ENCODE measurements around the gene PRPH.

The PRPH gene

DNA sequence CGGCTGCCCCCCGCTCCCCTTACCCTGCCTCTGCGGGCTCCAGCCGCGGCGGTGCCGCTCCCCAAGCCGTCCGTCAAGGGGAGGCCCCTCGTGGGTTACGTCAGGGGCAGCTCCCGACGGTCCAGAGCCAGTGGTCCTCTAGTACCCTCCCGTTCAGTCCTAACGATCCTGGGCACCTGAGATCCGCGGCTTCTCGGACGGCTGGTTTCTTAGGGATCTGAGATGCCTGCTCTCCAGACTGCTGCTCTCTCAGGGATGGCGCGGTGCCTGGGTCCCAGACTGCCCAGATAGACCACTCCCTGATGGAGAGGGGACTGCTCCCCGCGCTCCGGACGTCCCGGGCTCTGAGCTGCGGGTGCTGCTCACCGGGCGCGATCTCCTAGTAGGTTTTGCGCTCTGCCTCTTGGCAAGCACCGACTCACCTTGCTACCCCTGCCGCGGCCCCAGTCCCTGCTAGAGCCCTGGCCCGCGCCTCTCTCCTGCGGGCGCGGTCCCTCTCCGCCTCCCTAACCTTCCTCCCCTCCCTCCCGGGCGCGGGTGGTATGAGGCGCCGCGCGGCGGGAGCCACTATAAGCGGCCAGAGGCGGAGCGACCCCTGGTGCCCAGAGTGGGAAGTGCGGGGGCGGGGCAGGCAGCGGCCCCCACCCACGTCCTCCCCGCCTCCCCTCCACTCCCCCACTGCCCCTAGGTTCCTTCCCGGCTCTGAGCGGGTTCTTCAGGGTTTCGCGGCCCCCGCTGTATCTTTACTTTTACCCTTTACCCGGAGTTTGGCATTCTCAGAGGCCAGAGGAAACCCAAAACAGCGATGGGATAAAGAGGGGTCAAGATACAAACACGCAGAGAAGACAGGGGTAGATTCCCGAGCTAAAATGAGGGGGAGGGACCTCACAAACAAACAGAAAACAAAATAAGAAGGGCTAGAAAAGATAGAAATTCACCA is 42.0 kb downstream of the PRPH start, which contains the start of gene C1QL4:
C1QL4 (minus strand) TSS at position 544 of the 940 bp plus-strand sequence. CDS start 711 bp downstream, outside the sequence.
- H3K4me1 Mint-ChIP-seq = peaks cover 14% of the 10 kb centered on the region
- H3K36me3 Mint-ChIP-seq = no peaks in the 10 kb centered on the region
- H3K9me3 Mint-ChIP-seq = no peaks in the 10 kb centered on the region
- DNase-seq (ENCODE audit: low spot score in 2 of 2) = peak; percentile 93 to 99
- H3K27me3 Mint-ChIP-seq = peaks cover 28% of the 10 kb centered on the region
- H3K27ac Mint-ChIP-seq = peak within 1 kb of the TSS; percentile 9
- peak within 1 kb of the TSS; percentile 40 for H3K4me3 Mint-ChIP-seq
- peak; percentile 86 for ATAC-seq (ENCODE audit: low read depth)

GRCh38 chr12:49338830-49339463 is 44.0 kb downstream of the PRPH start:
- no peak for DNase-seq (ENCODE audit: low spot score in 2 of 2)
- H3K27me3 Mint-ChIP-seq = peaks cover 27% of the 10 kb centered on the region
- H3K27ac Mint-ChIP-seq = no peak overlapping the region
- no peak for ATAC-seq (ENCODE audit: low read depth)
- no peak overlapping the region for H3K4me3 Mint-ChIP-seq
- H3K36me3 Mint-ChIP-seq = no peaks in the 10 kb centered on the region
- peaks cover 18% of the 10 kb centered on the region for H3K4me1 Mint-ChIP-seq
- H3K9me3 Mint-ChIP-seq = no peaks in the 10 kb centered on the region

DNA sequence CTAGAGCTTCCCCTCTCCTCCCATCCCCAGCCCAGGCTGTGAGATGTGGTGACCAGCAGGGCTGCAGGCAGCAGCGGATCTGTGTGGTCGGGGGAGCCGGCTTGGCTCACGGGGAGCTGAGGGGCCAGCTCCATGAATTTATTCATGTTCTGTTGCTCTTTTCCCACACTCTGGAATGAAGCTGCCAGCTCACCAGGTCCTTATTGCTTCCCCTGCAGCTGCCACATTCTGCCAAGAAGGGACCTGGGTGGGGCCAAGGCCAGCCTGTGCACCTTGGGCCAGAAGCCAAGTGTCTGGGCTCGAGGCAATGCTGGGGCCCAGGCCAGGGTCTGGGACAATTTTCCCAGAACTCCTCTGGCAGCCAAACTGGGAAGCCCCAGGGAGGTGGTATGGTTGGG is 44.5 kb downstream of the PRPH start:
- ATAC-seq (ENCODE audit: low read depth) (no peak), DNase-seq (ENCODE audit: low spot score in 2 of 2) (no peak)
- H3K36me3 Mint-ChIP-seq = no peaks in the 10 kb centered on the region
- no peak overlapping the region for H3K27ac Mint-ChIP-seq
- no peak overlapping the region for H3K4me3 Mint-ChIP-seq
- H3K27me3 Mint-ChIP-seq = peaks cover 26% of the 10 kb centered on the region
- no peaks in the 10 kb centered on the region for H3K9me3 Mint-ChIP-seq
- H3K4me1 Mint-ChIP-seq = peaks cover 21% of the 10 kb centered on the region

DNA sequence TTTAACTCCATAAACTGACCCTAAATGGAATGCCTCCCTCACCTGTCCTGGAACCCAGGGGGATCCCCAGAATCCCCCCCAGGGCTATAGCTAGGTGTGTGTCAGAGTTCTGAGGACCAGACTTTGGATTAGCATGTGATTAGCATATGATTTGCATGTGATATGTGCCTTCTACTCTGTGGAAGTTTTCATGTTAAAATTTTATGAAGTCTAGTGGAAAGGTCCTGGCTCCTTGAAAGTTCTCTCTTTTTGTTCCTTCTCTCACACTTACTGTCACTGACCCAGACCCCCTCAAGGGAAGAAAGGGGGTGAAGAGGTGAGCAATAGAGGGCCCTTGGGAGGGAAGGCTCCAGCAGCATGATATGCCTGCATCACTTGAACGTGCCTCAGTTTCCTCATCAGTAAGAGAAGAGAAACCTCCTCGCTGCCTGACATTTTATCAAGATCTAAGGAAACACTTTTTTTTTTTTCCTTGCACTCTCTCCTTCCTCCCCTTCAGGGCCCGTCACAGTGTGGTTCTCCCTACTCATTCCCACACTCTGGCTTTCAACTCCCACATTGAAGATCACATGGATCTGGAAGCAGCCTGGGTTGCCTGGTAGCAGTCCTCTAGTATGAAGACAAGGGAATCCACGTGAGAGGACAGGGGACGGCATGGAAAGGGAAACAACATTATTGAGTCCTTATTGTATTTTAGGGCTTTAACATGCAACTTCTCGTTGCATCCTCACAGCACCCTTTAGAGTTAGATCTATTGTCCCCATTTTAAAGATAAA is 45.3 kb downstream of the PRPH start:
- ATAC-seq (ENCODE audit: low read depth) (no peak), DNase-seq (ENCODE audit: low spot score in 2 of 2) (no peak)
- peaks cover 20% of the 10 kb centered on the region for H3K27me3 Mint-ChIP-seq
- H3K4me1 Mint-ChIP-seq = peaks cover 21% of the 10 kb centered on the region
- no peaks in the 10 kb centered on the region for H3K9me3 Mint-ChIP-seq
- no peak overlapping the region for H3K4me3 Mint-ChIP-seq
- H3K27ac Mint-ChIP-seq = no peak overlapping the region
- no peaks in the 10 kb centered on the region for H3K36me3 Mint-ChIP-seq

DNA sequence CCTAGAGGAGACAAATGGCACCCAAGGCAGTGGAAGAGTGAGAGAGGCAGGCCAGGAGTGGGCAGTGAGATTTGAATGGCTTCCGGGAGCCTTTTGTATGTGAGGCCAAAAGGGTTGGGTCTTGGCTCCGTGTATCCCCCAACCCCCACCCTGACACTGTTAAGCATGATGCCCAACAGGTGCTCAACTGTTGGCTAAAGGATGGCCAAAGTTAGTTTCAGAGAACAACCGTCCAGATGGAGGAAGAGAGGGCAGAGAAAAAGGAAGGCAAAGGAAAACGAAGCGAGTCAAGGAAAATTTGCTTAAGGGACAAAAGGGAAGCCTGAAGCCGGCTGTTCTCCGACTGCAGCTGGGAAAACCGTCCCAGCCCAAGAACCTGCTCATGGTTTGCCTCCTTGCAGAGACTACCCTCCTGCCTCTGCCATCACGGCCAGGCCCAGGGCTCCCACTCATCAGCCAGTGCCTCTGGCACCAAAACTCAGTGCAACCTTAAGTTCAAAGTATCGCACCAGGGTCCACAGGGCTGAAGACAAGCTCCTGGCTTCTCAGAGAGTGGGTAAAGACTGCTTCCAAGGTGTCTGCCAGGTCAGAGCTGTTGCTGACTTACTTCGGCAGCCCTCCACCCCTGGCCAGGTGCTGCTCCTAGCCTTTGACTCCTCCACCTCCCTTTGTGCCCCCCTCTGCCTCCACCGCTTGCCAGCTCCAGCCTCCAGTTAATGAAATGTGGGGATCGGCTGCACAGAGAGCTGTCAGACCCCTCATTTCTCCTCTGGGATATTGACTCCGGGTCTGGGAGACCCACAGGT is 46.2 kb downstream of the PRPH start:
- Mint-ChIP-seq H3K4me3 (no peak overlapping the region), H3K4me1 (peaks cover 29% of the 10 kb centered on the region), H3K36me3 (no peaks in the 10 kb centered on the region), H3K27me3 (peaks cover 16% of the 10 kb centered on the region), H3K27ac (no peak overlapping the region), H3K9me3 (no peaks in the 10 kb centered on the region)
- ATAC-seq (ENCODE audit: low read depth) (no peak), DNase-seq (ENCODE audit: low spot score in 2 of 2) (no peak)

GRCh38 chr12:49341777-49342065 is 46.8 kb downstream of the PRPH start:
- peaks cover 35% of the 10 kb centered on the region for H3K4me1 Mint-ChIP-seq
- H3K36me3 Mint-ChIP-seq = no peaks in the 10 kb centered on the region
- no peaks in the 10 kb centered on the region for H3K9me3 Mint-ChIP-seq
- no peak for ATAC-seq (ENCODE audit: low read depth)
- no peak overlapping the region for H3K27ac Mint-ChIP-seq
- no peak overlapping the region for H3K4me3 Mint-ChIP-seq
- no peak for DNase-seq (ENCODE audit: low spot score in 2 of 2)
- peaks cover 21% of the 10 kb centered on the region for H3K27me3 Mint-ChIP-seq

DNA sequence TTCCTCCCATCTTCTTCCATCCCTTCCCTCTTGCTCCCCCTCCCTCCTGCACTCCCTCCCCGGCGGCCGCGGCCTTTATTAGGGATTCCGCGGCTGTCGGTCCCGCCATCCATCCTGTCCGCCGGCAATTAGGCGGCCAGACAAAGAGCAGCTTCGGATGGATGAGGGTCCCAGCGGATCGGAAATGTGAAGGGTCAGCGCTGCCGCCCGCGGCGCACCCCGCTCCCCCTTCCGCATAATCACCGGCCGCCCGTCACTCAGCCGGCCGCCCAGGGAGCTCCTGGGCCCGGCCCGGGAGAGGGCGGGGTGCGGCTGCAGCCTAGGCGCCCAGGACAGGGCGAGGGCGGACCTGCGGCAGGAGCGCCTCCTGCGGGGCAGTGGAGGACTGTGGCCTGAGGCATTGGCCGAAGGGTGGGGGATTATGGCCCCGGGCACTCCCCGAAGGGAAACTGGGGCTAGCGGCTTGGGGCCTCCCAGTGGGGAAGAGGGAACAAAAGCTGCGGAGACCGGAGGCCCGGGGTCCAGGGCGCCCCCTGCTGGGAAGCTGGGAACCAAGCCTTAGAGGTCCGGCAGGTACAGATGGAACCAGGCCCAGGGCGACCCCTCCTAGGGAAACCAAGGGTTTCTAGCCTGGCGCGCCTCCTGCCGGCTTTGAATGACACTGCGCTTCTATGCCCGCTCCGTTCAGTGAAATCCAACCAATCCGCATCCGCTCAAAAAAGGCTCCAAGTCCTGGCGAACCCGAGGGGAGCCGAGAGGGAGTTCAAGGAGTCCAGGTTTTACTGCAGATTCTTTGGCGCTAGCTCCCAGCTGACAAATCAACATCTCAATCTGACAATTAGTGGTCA is 47.3 kb downstream of the PRPH start:
- peaks cover 37% of the 10 kb centered on the region for H3K4me1 Mint-ChIP-seq
- H3K27me3 Mint-ChIP-seq = peaks cover 21% of the 10 kb centered on the region
- no peaks in the 10 kb centered on the region for H3K36me3 Mint-ChIP-seq
- no peak overlapping the region for H3K27ac Mint-ChIP-seq
- no peaks in the 10 kb centered on the region for H3K9me3 Mint-ChIP-seq
- peak; percentile 68 to 71 for DNase-seq (ENCODE audit: low spot score in 2 of 2)
- peak overlapping the region; percentile 70 for H3K4me3 Mint-ChIP-seq
- ATAC-seq (ENCODE audit: low read depth) = peak; percentile 63

DNA sequence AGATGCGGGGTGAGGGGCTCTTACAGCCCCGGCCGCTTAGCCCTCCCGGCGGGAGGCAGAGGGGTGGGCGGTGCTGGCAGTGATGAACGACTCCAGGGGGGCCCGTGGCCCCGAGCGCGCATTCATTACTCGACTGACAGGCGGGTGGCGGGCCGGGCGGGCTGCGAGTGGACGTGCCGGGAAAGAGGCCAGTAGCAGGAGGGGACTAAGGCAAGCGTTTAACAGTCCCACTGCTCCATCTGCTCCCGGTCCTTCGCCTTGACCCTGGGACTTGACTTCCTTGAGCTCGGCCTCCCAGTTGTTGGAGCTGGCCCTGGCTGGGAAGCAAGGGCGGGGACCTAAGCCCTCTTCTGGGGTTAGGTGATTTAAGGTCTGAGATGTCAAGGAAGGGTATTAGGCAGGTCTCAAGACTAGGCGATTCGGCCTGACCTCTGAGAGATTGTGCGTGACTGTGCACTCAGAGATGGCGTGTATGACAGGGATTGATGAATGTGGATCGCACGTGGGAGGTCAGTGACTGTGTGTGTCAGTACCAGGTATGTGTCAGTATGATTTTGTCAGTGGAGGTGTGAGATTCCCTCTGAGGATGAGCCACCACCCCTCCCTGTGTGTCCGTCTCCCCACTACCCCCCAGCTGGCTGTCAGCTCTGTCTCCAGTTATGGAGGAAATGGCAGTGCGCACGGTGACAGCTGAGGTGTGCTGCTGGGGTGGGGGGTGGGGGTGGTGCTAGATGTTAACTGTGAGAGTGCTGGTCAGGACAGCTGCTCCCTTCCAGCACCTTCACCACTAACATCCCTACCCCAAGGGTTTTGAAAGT is 48.2 kb downstream of the PRPH start:
- peaks cover 15% of the 10 kb centered on the region for H3K27me3 Mint-ChIP-seq
- H3K4me3 Mint-ChIP-seq = peak overlapping the region; percentile 70
- ATAC-seq (ENCODE audit: low read depth) = no peak
- no peak overlapping the region for H3K27ac Mint-ChIP-seq
- peak in 1 of 2 donors; percentile 35 for DNase-seq (ENCODE audit: low spot score in 2 of 2)
- no peaks in the 10 kb centered on the region for H3K36me3 Mint-ChIP-seq
- H3K9me3 Mint-ChIP-seq = no peaks in the 10 kb centered on the region
- peaks cover 33% of the 10 kb centered on the region for H3K4me1 Mint-ChIP-seq

DNA sequence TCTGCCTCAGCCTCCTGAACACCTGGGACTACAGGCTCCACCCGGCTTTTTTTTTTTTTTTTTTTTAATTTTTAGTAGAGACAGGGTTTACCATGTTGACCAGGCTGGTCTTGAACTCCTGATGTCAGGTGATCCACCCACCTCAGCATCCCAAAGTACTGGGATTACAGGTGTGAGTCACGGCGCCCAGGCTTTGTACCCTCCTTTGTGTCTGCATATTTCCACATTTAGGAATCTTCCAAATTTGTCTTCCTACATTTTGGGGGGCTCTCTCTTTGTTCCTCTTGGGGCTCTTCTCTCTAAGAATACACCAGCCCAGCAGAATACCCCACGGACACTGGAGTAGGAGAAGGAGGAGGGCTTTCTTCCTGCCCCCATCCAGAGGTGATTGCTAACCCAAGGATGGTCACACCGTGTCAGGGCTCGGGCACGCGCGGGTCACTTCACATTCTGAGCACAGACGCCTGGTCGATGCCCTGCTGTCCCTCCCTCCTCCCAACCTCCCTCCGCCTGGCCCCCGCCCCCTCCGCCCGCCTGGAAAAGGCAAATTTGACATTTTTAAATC is 49.6 kb downstream of the PRPH start:
- Mint-ChIP-seq H3K27me3 (peaks cover 18% of the 10 kb centered on the region), H3K4me1 (peaks cover 33% of the 10 kb centered on the region), H3K9me3 (no peaks in the 10 kb centered on the region), H3K4me3 (peak overlapping the region; percentile 5), H3K27ac (no peak overlapping the region), H3K36me3 (no peaks in the 10 kb centered on the region)
- DNase-seq (ENCODE audit: low spot score in 2 of 2) = no peak
- ATAC-seq (ENCODE audit: low read depth) = no peak

- peak; percentile 47 for ATAC-seq (ENCODE audit: low read depth)
- H3K27ac Mint-ChIP-seq = no peak overlapping the region
- H3K27me3 Mint-ChIP-seq = peaks cover 18% of the 10 kb centered on the region
Observed at GRCh38 chr12:49345051-49345824, 50.3 kb downstream of the PRPH start.

DNA sequence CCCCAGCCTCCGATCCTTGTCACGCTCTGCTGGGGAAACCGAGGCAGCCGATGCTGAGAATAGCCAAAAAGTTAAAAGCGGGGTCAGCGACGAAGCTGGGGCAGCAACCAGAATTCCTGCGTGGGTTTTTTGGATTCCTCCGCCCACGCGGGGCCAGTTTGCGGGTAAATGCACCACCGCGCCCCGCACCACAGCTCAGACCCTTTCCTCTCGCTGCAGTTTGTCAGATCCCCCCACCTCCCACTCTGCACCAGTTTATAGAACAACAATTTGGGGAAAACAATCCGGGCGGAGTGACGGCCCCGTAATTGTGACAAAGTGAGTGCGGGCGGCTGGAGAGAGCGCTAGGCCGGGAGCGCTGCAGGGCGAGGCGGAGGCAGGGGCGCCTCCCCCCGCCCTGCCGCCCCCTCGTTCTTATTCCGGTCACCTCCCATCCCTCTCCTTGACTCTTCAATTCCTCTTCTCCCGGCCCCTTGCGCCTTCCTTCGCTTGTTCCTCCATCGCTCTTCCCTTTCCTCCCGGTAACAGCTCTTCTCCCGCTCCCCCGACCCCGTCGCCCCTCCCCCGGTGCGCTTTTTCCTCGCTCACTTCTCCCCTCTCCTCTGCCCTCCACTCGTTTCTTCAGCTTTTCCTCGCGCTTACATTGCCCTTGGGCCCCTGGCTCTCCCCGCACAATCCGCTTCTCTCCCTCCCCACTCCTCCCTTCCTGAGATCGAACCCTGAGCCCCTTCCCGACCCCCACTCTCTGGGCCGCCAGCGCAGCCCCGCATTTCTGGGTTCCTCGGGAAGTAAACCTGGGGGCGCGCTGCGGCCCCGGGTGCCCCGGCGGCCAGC is 51.1 kb downstream of the PRPH start:
- peaks cover 22% of the 10 kb centered on the region for H3K27me3 Mint-ChIP-seq

More at GRCh38 chr12:49345051-49345824, 50.3 kb downstream of the PRPH start:
- H3K4me1 Mint-ChIP-seq = peaks cover 33% of the 10 kb centered on the region
- no peaks in the 10 kb centered on the region for H3K36me3 Mint-ChIP-seq
- peak in 1 of 2 donors; percentile 49 for DNase-seq (ENCODE audit: low spot score in 2 of 2)
- no peaks in the 10 kb centered on the region for H3K9me3 Mint-ChIP-seq
- peak overlapping the region; percentile 85 for H3K4me3 Mint-ChIP-seq

More for the DNA sequence above, 51.1 kb downstream of the PRPH start:
- H3K27ac Mint-ChIP-seq = peak overlapping the region; percentile 19
- no peaks in the 10 kb centered on the region for H3K9me3 Mint-ChIP-seq
- peak overlapping the region; percentile 85 for H3K4me3 Mint-ChIP-seq
- no peak for DNase-seq (ENCODE audit: low spot score in 2 of 2)
- peaks cover 33% of the 10 kb centered on the region for H3K4me1 Mint-ChIP-seq
- no peaks in the 10 kb centered on the region for H3K36me3 Mint-ChIP-seq
- ATAC-seq (ENCODE audit: low read depth) = no peak
